ENCODE measurements around the gene GPD1L. TPM values are rescaled to one million over a fixed set of nuclear protein-coding genes. Genes with fewer than 3 reads are reported as not detected.

GPD1L gene
- total and polyA plus RNA-seq, 10 of the 15 experiments (the other 5 are each of a cell fraction or from before 2014, with no cell fraction given): 0.77 to 4.8 (median 3.9) TPM

- intact Hi-C loops (cut with micrococcal nuclease; ENCODE audit: unreplicated experiment): no loop called here
- no peak overlapping the region for H3K9ac ChIP-seq (ENCODE audit: control insufficient read depth, insufficient read depth, low read length)
- H3K4me3 ChIP-seq: no peak overlapping the region
- in situ Hi-C loops (cut with MboI): no loop called here
- no peaks in the 10 kb centered on the region for H3K4me1 ChIP-seq (ENCODE audit: control insufficient read depth, insufficient read depth, low read length)
- BruUV-seq (replicated peaks): no TSS peak
- H4K20me1 ChIP-seq (ENCODE audit: control insufficient read depth, insufficient read depth): no peaks in the 10 kb centered on the region
- H2AFZ ChIP-seq (ENCODE audit: control insufficient read depth, low read depth, low read length): no peak overlapping the region
- SMC1A ChIA-PET (ENCODE audit: uncharacterized antibody, unreplicated experiment): no interaction called here
- no peak for ATAC-seq
- no peaks in the 10 kb centered on the region for H3K9me3 ChIP-seq (replicated peaks; ENCODE audit: control insufficient read depth, insufficient read depth, low read length)
- H3K79me2 ChIP-seq (ENCODE audit: control insufficient read depth, insufficient read depth, low read length): no peaks in the 10 kb centered on the region
- H3K27me3 ChIP-seq (replicated peaks in 1 of 2; ENCODE audit: control insufficient read depth in 2 of 2, insufficient read depth in 2 of 2, low read length in 1 of 2): no peaks in the 10 kb centered on the region; a peak in 1 of 4 replicates
- FAIRE-seq: no peak
- no peak overlapping the region for H3K27ac ChIP-seq (ENCODE audit: control insufficient read depth, insufficient read depth)
- WGBS (ENCODE audit: insufficient coverage, insufficient replicate concordance, low lambda C conversion rate, missing lambda C conversion rate): 41% methylated on average over 6 of the region's 6 CpGs
- no peak overlapping the region for H3K4me2 ChIP-seq (ENCODE audit: control insufficient read depth, insufficient read depth)
- no peak for DNase-seq (ENCODE audit: low read depth, low spot score)
- RAD21 ChIA-PET (ENCODE audit: unreplicated experiment): no interaction called here
- no peaks in the 10 kb centered on the region for H3K36me3 ChIP-seq (ENCODE audit: control insufficient read depth in 2 of 2, insufficient read depth in 2 of 2, low read length in 1 of 2)
- CTCF ChIA-PET: no interaction called here
- POLR2A ChIA-PET: no interaction called here
- no peak for TF ChIP-seq PAX5 (IDR thresholded peaks at IDR 0.05; ENCODE audit: borderline replicate concordance, low read depth, low read length)
- TF ChIP-seq E2F8 (IDR thresholded peaks at IDR 0.05; ENCODE audit: low read depth, partially characterized antibody): no peak
- TF ChIP-seq IRF3 (IDR thresholded peaks at IDR 0.05): no peak
- no peak for TF ChIP-seq RAD51 (IDR thresholded peaks at IDR 0.05)
- no peak for TF ChIP-seq IKZF1 (conservative IDR thresholded peaks at IDR 0.05)
- no peak for TF ChIP-seq MTA3 (IDR thresholded peaks at IDR 0.05; ENCODE audit: borderline replicate concordance, low read length)
- no peak for TF ChIP-seq ELK1 (IDR thresholded peaks at IDR 0.05; ENCODE audit: low read depth, low read length)
- TF ChIP-seq FOXM1 (IDR thresholded peaks at IDR 0.05; ENCODE audit: low read depth, low read length): no peak
- no peak for TF ChIP-seq ATF3 (IDR thresholded peaks at IDR 0.05; ENCODE audit: borderline replicate concordance, extremely low read depth, low read depth, low read length)
- no peak for TF ChIP-seq USF1 (IDR thresholded peaks at IDR 0.05; ENCODE audit: borderline replicate concordance, extremely low read length, insufficient read depth, low read depth, low read length)
- TF ChIP-seq PBX3 (IDR thresholded peaks at IDR 0.05; ENCODE audit: insufficient replicate concordance, low read depth, low read length): no peak
- TF ChIP-seq HCFC1 (IDR thresholded peaks at IDR 0.05; ENCODE audit: low read length): no peak
- no peak for TF ChIP-seq E2F4 (IDR thresholded peaks at IDR 0.05; ENCODE audit: low read depth, low read length)
- no peak for TF ChIP-seq SMARCA5 (IDR thresholded peaks at IDR 0.05)
These were observed 75.4 kb downstream of the GPD1L start for GRCh38 chr3:32181796-32182195.

All from GM12878 (cell line).